ENCODE results near the gene PUM2.
"Not testable (repeated sequence)": the region's sequence is repeated elsewhere in the genome, so short reads cannot be mapped to it uniquely, and the experiment has no call there.

Gene PUM2

GRCh38 chr2:20303966-20304365 is 46.7 kb downstream of the PUM2 start:
- H3K27ac Mint-ChIP-seq, result peak overlapping the region; percentile 5
- H3K9me3 Mint-ChIP-seq, result no peaks in the 10 kb centered on the region
- peaks cover 7% of the 10 kb centered on the region for H3K4me1 Mint-ChIP-seq (ENCODE audit: low read depth)
- no peaks in the 10 kb centered on the region for H3K27me3 Mint-ChIP-seq
- peaks cover 64% of the 10 kb centered on the region for H3K36me3 Mint-ChIP-seq (ENCODE audit: low read depth)
- no peak overlapping the region for H3K4me3 Mint-ChIP-seq

- no peak overlapping the region for H3K27ac Mint-ChIP-seq
- peaks cover 10% of the 10 kb centered on the region for H3K4me1 Mint-ChIP-seq (ENCODE audit: low read depth)
- H3K27me3 Mint-ChIP-seq, result no peaks in the 10 kb centered on the region
- H3K36me3 Mint-ChIP-seq (ENCODE audit: low read depth), result peaks cover 60% of the 10 kb centered on the region
- H3K4me3 Mint-ChIP-seq, result no peak overlapping the region
- no peaks in the 10 kb centered on the region for H3K9me3 Mint-ChIP-seq
These were observed 48.6 kb downstream of the PUM2 start for GRCh38 chr2:20302019-20302418.

- Mint-ChIP-seq H3K27ac (peak overlapping the region; percentile 49), H3K4me3 (no peak overlapping the region), H3K4me1 (ENCODE audit: low read depth) (peaks cover 10% of the 10 kb centered on the region)
These were observed 50.0 kb downstream of the PUM2 start for GRCh38 chr2:20300656-20301055.

GRCh38 chr2:20299113-20299512 is 51.5 kb downstream of the PUM2 start:
- peak overlapping the region; percentile 71 for H3K27ac Mint-ChIP-seq
- peaks cover 10% of the 10 kb centered on the region for H3K4me1 Mint-ChIP-seq (ENCODE audit: low read depth)
- H3K36me3 Mint-ChIP-seq (ENCODE audit: low read depth), result peaks cover 68% of the 10 kb centered on the region
- no peaks in the 10 kb centered on the region for H3K27me3 Mint-ChIP-seq
- H3K4me3 Mint-ChIP-seq, result no peak overlapping the region
- no peaks in the 10 kb centered on the region for H3K9me3 Mint-ChIP-seq

More at GRCh38 chr2:20300656-20301055, 50.0 kb downstream of the PUM2 start:
- no peaks in the 10 kb centered on the region for H3K9me3 Mint-ChIP-seq
- peaks cover 62% of the 10 kb centered on the region for H3K36me3 Mint-ChIP-seq (ENCODE audit: low read depth)
- no peaks in the 10 kb centered on the region for H3K27me3 Mint-ChIP-seq

GRCh38 chr2:20294231-20294630 is 56.4 kb downstream of the PUM2 start:
- H3K9me3 Mint-ChIP-seq, result no peaks in the 10 kb centered on the region
- no peaks in the 10 kb centered on the region for H3K27me3 Mint-ChIP-seq
- H3K4me1 Mint-ChIP-seq (ENCODE audit: low read depth), result peaks cover 8% of the 10 kb centered on the region
- peaks cover 60% of the 10 kb centered on the region for H3K36me3 Mint-ChIP-seq (ENCODE audit: low read depth)
- no peak overlapping the region for H3K27ac Mint-ChIP-seq
- H3K4me3 Mint-ChIP-seq, result no peak overlapping the region

GRCh38 chr2:20292984-20293383 is 57.7 kb downstream of the PUM2 start:
- Mint-ChIP-seq H3K9me3 (no peaks in the 10 kb centered on the region), H3K4me1 (ENCODE audit: low read depth) (peaks cover 6% of the 10 kb centered on the region), H3K27ac (no peak overlapping the region), H3K27me3 (no peaks in the 10 kb centered on the region), H3K36me3 (ENCODE audit: low read depth) (peaks cover 53% of the 10 kb centered on the region), H3K4me3 (no peak overlapping the region)

- Mint-ChIP-seq H3K9me3 (no peaks in the 10 kb centered on the region), H3K36me3 (ENCODE audit: low read depth) (peaks cover 42% of the 10 kb centered on the region), H3K27ac (peak overlapping the region; percentile 28), H3K4me3 (no peak overlapping the region), H3K27me3 (no peaks in the 10 kb centered on the region), H3K4me1 (ENCODE audit: low read depth) (peaks cover 6% of the 10 kb centered on the region)
These were observed 58.7 kb downstream of the PUM2 start for GRCh38 chr2:20291846-20292408.

- Mint-ChIP-seq H3K27ac (no peak overlapping the region), H3K27me3 (no peaks in the 10 kb centered on the region), H3K9me3 (no peaks in the 10 kb centered on the region), H3K4me1 (ENCODE audit: low read depth) (peaks cover 6% of the 10 kb centered on the region), H3K4me3 (no peak overlapping the region), H3K36me3 (ENCODE audit: low read depth) (peaks cover 36% of the 10 kb centered on the region)
These were observed 59.5 kb downstream of the PUM2 start for GRCh38 chr2:20291106-20291564.

- H3K27ac Mint-ChIP-seq, result no peak overlapping the region
- no peaks in the 10 kb centered on the region for H3K27me3 Mint-ChIP-seq
- peaks cover 20% of the 10 kb centered on the region for H3K36me3 Mint-ChIP-seq (ENCODE audit: low read depth)
- H3K9me3 Mint-ChIP-seq, result no peaks in the 10 kb centered on the region
- no peak overlapping the region for H3K4me3 Mint-ChIP-seq
- peaks cover 6% of the 10 kb centered on the region for H3K4me1 Mint-ChIP-seq (ENCODE audit: low read depth)
These were observed 61.9 kb downstream of the PUM2 start for GRCh38 chr2:20288642-20289340.

- H3K4me3 Mint-ChIP-seq, result no peak overlapping the region
- peaks cover 41% of the 10 kb centered on the region for H3K36me3 Mint-ChIP-seq (ENCODE audit: low read depth)
- no peaks in the 10 kb centered on the region for H3K9me3 Mint-ChIP-seq
- no peak overlapping the region for H3K27ac Mint-ChIP-seq
- H3K27me3 Mint-ChIP-seq, result no peaks in the 10 kb centered on the region
- H3K4me1 Mint-ChIP-seq (ENCODE audit: low read depth), result peaks cover 6% of the 10 kb centered on the region
These were observed 67.6 kb downstream of the PUM2 start for GRCh38 chr2:20282916-20283592.

- Mint-ChIP-seq H3K4me3 (no peak overlapping the region), H3K4me1 (ENCODE audit: low read depth) (peaks cover 6% of the 10 kb centered on the region), H3K36me3 (ENCODE audit: low read depth) (peaks cover 49% of the 10 kb centered on the region), H3K27me3 (no peaks in the 10 kb centered on the region), H3K27ac (no peak overlapping the region), H3K9me3 (no peaks in the 10 kb centered on the region)
These were observed 68.8 kb downstream of the PUM2 start for GRCh38 chr2:20281876-20282275.

- peaks cover 51% of the 10 kb centered on the region for H3K36me3 Mint-ChIP-seq (ENCODE audit: low read depth)
- no peak overlapping the region for H3K4me3 Mint-ChIP-seq
- no peaks in the 10 kb centered on the region for H3K9me3 Mint-ChIP-seq
- no peaks in the 10 kb centered on the region for H3K27me3 Mint-ChIP-seq
- H3K4me1 Mint-ChIP-seq (ENCODE audit: low read depth), result peaks cover 7% of the 10 kb centered on the region
- no peak overlapping the region for H3K27ac Mint-ChIP-seq
These were observed 77.6 kb downstream of the PUM2 start for GRCh38 chr2:20273042-20273441.

GRCh38 chr2:20268317-20268716 is 82.3 kb downstream of the PUM2 start:
- not testable (repeated sequence) for H3K4me3 Mint-ChIP-seq; H3K4me1 Mint-ChIP-seq (ENCODE audit: low read depth); H3K27ac Mint-ChIP-seq; H3K27me3 Mint-ChIP-seq; H3K9me3 Mint-ChIP-seq
- H3K36me3 Mint-ChIP-seq (ENCODE audit: low read depth), result peaks cover 45% of the 10 kb centered on the region

- no peaks in the 10 kb centered on the region for H3K9me3 Mint-ChIP-seq
- no peaks in the 10 kb centered on the region for H3K27me3 Mint-ChIP-seq
- H3K36me3 Mint-ChIP-seq (ENCODE audit: low read depth), result peaks cover 41% of the 10 kb centered on the region
- no peak overlapping the region for H3K4me3 Mint-ChIP-seq
- no peaks in the 10 kb centered on the region for H3K4me1 Mint-ChIP-seq (ENCODE audit: low read depth)
- no peak overlapping the region for H3K27ac Mint-ChIP-seq
These were observed 83.1 kb downstream of the PUM2 start for GRCh38 chr2:20267529-20267928.

- Mint-ChIP-seq H3K4me1 (ENCODE audit: low read depth) (no peaks in the 10 kb centered on the region), H3K9me3 (no peaks in the 10 kb centered on the region), H3K27ac (no peak overlapping the region), H3K27me3 (no peaks in the 10 kb centered on the region), H3K36me3 (ENCODE audit: low read depth) (peaks cover 35% of the 10 kb centered on the region), H3K4me3 (no peak overlapping the region)
These were observed 86.0 kb downstream of the PUM2 start for GRCh38 chr2:20264629-20265028.
